Mucosa of descending colon (tissue), 3 donors: ENCODE results near the gene KDM4E. TPM values are rescaled to one million over a fixed set of nuclear protein-coding genes. Genes with fewer than 3 reads are reported as not detected.

ENCODE experiments used
- ATAC-seq: fragments of 200-7000 bp; cut with Tn5 transposase; one replicate; pipeline ENCODE4 v1.9.1; 2020; ENCODE audit warnings: mild to moderate bottlenecking, moderate library complexity
- DNase-seq, 3 donors: peaks; one replicate each; pipeline ENCODE4 v3.0.0-alpha.2; 2020
- H3K36me3 ChIP-seq: fragments of 200-600 bp; one replicate; pipeline ENCODE4 v1.8.0; 2021; ENCODE audit warnings: low read depth, mild to moderate bottlenecking
- H3K4me1 ChIP-seq: fragments of 200-600 bp; one replicate; pipeline ENCODE4 v1.8.0; 2021; ENCODE audit warnings: low read depth, mild to moderate bottlenecking
- H3K4me3 ChIP-seq: fragments of 200-600 bp; one replicate; pipeline ENCODE4 v1.8.0; 2021; ENCODE audit warnings: mild to moderate bottlenecking
- H3K9me3 ChIP-seq: fragments of 200-600 bp; one replicate; pipeline ENCODE4 v1.8.0; 2021; ENCODE audit warnings: mild to moderate bottlenecking
- intact Hi-C, 2 donors: fragments of 100-400 bp; cut with DNase I in 1 of 2; cut with micrococcal nuclease in 1 of 2; formaldehyde crosslinking; loops; one replicate each; pipeline versions ENCODE4 v1.11.0 to v1.11.1; 2022; cut with DNase I, micrococcal nuclease
- total RNA-seq, 3 donors: library from RNA; stranded (reverse); fragmentation: NEBNext Ultra II Directional in 2 of 3; extraction: Animal tissue kit (Norgen Biotek cat#: 25700) in 2 of 3; gene quantifications; one replicate each; pipeline versions ENCODE4 v1.2.1 to v1.2.4, GENCODE V29; 2021 to 2023
- TF ChIP-seq, protein P1 (sequence below): fragments of 200-600 bp; IDR thresholded peaks from one replicate; pipeline ENCODE4 v1.8.0; 2022; ENCODE audit warnings: antibody characterized with exemption, mild to moderate bottlenecking
- donor health status: DM: no; HTN: no; CAD: no; lungs with moderate emphysema.
- donor health status: DM: no; HTN: no; CAD: no.
- donor health status: DM: no; HTN: yes; CAD: no.

Gene KDM4E
- total RNA-seq, 3 donors from 2014 or later = not detected

DNA sequence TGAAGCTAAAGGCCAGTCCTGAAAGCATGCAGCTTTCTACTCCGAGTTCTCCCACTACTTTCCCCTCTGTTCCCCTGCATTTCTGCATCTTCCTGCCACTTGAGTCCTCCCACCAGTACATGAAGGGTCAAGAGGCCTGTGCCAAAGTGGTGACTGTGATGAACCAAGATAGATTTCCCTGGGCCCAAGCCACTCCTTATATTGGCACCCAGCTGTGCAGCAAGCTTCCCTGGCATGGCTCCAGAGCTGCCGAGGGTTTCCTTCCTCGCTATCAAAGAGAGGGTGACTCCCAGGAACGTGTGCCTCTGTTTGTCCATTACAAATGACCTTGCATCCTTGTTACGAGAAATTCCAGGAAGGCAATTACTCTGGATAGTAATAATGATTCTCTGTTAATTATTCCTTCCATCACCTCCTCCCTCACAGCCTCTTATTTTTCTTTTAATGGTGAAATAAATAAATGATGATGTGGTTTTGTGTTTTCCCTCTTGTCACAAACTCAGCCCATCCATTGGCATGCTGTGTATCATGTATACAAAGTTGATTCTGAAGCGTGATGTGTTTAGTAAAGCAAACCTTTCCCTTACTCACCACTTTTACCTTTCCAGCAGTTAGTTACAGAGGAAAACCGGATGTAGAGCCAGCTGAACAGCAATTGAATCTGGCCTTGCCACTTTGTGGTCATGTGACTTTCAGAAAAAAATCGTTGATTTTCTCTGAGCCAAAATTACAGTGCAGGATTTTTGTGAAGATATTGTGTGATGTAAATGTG is 49.9 kb downstream of the KDM4E start:
- ATAC-seq (peak; percentile 90), DNase-seq (peak; percentile 83 to 85 (median 83))
- intact Hi-C loops = no loop called here
- TF ChIP-seq, protein P1, sequence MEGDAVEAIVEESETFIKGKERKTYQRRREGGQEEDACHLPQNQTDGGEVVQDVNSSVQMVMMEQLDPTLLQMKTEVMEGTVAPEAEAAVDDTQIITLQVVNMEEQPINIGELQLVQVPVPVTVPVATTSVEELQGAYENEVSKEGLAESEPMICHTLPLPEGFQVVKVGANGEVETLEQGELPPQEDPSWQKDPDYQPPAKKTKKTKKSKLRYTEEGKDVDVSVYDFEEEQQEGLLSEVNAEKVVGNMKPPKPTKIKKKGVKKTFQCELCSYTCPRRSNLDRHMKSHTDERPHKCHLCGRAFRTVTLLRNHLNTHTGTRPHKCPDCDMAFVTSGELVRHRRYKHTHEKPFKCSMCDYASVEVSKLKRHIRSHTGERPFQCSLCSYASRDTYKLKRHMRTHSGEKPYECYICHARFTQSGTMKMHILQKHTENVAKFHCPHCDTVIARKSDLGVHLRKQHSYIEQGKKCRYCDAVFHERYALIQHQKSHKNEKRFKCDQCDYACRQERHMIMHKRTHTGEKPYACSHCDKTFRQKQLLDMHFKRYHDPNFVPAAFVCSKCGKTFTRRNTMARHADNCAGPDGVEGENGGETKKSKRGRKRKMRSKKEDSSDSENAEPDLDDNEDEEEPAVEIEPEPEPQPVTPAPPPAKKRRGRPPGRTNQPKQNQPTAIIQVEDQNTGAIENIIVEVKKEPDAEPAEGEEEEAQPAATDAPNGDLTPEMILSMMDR = no peak
- no peak overlapping the region for H3K4me3 ChIP-seq
- H3K9me3 ChIP-seq = no peaks in the 10 kb centered on the region
- no peaks in the 10 kb centered on the region for H3K36me3 ChIP-seq
- peaks cover 10% of the 10 kb centered on the region for H3K4me1 ChIP-seq

DNA sequence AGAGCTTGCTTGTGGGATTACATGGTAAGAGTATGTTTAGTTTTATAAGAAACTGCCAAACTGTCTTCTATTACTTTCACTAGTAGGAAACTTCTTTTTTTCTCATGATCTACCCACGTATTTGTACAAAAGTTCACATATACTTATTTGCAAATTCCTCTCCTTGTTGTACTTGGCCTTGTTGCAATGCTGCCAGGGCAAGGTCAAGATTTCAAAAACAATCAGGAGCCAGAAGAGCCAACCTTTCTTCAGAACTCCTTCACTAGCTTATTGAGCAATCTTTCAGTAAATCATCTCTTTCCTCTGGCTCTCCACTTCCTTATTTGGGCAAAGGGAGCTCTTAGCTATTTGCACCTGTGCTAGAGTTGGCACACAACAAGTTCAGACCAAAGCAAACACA is 51.4 kb downstream of the KDM4E start:
- no peaks in the 10 kb centered on the region for H3K9me3 ChIP-seq
- DNase-seq (no peak), ATAC-seq (peak; percentile 78)
- TF ChIP-seq, protein P1 = no peak
- H3K4me1 ChIP-seq = peaks cover 10% of the 10 kb centered on the region
- no peaks in the 10 kb centered on the region for H3K36me3 ChIP-seq
- no peak overlapping the region for H3K4me3 ChIP-seq
- intact Hi-C loops = no loop called here

DNA sequence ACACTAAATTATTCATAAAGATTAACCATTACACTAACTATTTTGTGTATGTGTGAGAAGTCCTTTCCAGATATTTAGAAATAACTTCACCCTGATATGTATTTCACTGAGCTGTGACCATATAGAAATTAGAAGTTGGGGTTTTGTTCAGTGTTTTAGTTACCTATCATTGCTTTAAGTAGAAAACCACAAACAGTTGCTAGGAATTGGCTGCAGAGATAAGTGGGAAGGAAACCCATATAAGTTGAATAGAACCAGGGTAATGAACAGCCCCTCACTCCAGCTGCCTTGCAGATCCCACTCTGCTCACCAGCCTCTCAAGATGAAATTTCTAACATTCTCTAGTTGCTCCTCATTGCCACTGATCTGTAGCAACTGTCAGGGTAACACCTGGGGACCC is 51.9 kb downstream of the KDM4E start:
- TF ChIP-seq, protein P1 = no peak
- Histone ChIP-seq H3K4me1 (peaks cover 10% of the 10 kb centered on the region), H3K36me3 (no peaks in the 10 kb centered on the region), H3K9me3 (no peaks in the 10 kb centered on the region), H3K4me3 (no peak overlapping the region)
- DNase-seq = no peak
- no peak for ATAC-seq
- intact Hi-C loops = no loop called here

Other genes starting within 250 kb of the KDM4E start
- 10 to 100 TPM; 41.4 to 47.7 (median 45.3) TPM for gene CWC15, start 51.7 kb upstream of the KDM4E start, total RNA-seq
- under 1 TPM; 0.17 to 0.46 (median 0.32) TPM for gene KDM4D, start 51.5 kb upstream of the KDM4E start, total RNA-seq
- gene KDM4F, start 24.2 kb downstream of the KDM4E start, total RNA-seq = not detected
- 10 to 100 TPM; 41.3 to 42.5 (median 41.4) TPM for gene SRSF8, start 41.7 kb downstream of the KDM4E start, total RNA-seq
- 10 to 100 TPM; 48.2 to 97.5 (median 70.9) TPM for gene ENDOD1, start 64.6 kb downstream of the KDM4E start, total RNA-seq
- 10 to 100 TPM; 13.8 to 26.1 (median 17.5) TPM for gene SESN3, start 205.9 kb downstream of the KDM4E start, total RNA-seq